IPS DF 4.7 (cell line): ENCODE results near the gene PTPRT.

Source experiments
- DNase-seq: peaks from one replicate; pipeline ENCODE4 v3.0.0-alpha.2; 2013; ENCODE audit warnings: low spot score; ENCODE audit errors: extremely low read depth

PTPRT gene

DNA sequence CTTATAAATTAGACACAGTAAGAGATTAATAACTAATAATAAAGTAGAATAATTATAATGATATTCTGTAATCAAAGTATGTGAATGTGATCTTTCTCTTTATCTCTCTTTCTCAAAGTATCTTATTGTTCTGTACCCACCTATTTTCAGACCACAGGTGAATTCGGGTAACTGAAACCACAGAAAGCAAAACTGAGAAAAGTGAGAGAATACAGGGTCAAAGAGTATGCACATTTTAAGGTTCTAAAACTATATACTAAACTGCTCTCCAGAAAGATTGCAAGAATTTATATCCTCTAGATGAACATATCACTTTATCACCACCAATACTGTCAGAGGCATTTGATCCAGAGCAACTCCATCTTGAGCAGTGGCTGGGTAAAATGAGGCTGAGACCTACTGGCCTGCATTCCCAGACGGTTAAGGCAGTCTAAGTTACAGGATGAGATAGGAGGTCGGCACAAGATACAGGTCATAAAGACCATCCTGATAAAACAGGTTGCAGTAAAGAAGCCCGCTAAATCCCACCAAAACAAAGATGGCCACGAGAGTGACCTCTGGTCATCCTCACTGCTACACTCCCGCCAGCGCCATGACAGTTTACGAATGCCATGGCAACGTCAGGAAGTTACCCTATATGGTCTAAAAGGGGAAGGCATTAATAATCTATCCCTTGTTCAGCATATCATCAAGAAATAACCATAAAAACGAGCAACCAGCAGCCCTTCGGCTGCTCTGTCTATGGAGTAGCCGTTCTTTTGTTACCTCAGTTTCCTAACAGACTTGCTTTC lies 211.3 kb downstream of the PTPRT start:
- no peak for DNase-seq

- DNase-seq: no peak
These were observed 213.7 kb downstream of the PTPRT start for GRCh38 chr20:42975974-42976373.

DNA sequence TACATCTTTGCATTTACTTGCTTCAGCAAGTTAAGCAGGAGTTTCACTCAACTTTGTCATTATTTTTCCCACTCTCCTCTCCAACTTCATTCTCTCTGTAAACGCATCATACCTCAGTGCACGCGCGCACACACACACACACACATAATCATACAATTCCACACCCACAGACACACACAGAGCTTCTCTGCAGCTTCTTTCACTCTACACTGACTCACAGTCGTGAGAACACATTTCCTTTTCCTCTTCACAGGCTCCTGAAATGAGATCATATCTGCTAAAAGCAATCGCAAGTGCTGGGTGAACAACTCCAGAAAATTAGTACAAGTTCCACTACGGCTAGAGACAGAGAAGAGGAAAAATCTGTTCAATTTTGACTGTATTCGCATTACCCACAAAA lies 215.4 kb downstream of the PTPRT start:
- DNase-seq: no peak

GRCh38 chr20:42972591-42972990 lies 217.1 kb downstream of the PTPRT start:
- DNase-seq: no peak

DNA sequence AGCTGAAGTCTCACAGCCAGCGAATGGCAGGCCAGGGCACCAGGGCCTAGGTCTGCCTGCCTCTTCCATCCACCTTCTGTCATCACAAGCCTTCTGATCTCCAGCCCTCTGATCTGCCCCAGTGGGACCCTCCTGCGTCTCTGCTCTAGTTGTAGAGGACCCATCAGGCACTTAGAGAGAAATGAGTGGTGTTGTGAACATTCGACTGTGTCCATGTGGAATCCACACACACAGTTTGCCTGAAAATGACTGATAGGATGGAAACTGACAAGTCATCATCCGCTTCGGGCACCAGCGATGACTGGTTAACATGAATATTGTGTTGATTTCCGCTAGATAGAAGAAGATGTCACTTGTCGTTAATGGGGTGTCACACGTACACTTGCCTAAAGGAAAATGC lies 221.0 kb downstream of the PTPRT start:
- no peak for DNase-seq

DNA sequence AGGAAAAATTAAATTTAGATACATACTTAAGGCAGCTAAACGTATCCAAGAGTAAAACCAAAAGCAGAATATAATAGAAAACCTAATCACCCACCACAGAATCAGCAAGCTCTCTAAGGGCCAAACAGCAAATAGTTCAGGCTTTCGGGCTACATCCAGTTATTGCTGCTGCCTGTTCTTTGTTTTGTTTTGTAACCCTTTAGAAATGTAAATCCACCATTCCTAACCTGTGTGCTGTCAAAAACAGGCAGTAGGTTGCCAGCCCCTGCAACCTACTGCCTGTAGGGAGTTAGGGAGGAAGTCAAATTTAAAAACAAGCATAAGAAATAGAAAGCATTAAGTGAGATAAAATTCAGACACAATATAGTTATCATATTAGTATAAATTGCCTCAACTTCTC lies 225.9 kb downstream of the PTPRT start:
- no peak for DNase-seq

- no peak for DNase-seq
These were observed 227.9 kb downstream of the PTPRT start for GRCh38 chr20:42961771-42962170.

GRCh38 chr20:42959996-42960395 lies 229.7 kb downstream of the PTPRT start:
- no peak for DNase-seq

DNA sequence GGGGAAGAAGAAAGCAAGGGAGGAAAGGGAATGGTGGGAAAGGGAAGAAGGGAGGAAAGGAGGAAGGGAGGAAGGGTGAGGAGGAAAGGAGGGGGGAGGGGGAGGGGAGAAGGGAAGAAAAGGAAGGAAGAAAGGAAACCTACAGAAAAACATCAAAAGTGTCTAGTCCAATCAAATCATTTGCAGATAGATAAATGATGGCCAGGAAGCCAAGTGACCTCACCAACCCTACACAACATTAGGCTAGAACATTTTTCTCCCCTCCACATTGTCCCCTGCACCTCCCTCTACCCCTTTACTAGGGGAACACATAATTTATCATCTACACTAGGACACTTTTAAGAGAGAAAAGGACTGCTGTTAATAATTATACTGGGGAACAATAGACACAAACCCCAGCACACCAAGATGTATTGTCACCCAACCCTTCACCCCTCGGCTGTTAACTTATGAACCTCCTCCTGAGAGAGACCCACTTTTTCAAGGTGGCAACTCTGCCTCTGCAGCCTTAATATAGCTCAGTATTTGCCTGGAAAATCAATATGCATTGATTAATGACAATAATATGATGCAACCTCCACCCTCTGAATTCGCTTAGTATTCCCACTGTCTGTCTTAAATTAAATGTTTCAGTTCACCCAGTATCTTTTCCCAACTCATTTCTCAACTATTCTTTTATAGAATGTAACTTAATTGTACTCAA lies 231.2 kb downstream of the PTPRT start:
- DNase-seq: no peak

DNA sequence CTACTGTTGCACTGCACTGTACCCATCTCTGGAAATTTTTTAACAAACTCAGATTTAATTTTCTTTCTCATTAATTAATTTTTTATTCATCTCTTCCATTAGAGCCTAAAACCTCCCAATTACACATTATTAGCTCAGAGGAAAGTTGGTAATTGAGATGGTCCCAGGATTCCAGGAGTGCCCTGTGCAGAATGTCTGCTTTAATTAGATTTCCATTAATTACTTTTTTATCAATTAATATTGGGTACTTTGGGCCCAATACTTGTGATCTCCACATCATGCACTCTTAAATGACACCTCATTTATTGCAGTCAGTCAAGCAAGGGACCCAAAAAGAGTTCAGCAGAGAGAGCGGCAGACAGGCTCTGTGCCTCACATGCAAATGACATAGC lies 232.0 kb downstream of the PTPRT start:
- DNase-seq: no peak

DNA sequence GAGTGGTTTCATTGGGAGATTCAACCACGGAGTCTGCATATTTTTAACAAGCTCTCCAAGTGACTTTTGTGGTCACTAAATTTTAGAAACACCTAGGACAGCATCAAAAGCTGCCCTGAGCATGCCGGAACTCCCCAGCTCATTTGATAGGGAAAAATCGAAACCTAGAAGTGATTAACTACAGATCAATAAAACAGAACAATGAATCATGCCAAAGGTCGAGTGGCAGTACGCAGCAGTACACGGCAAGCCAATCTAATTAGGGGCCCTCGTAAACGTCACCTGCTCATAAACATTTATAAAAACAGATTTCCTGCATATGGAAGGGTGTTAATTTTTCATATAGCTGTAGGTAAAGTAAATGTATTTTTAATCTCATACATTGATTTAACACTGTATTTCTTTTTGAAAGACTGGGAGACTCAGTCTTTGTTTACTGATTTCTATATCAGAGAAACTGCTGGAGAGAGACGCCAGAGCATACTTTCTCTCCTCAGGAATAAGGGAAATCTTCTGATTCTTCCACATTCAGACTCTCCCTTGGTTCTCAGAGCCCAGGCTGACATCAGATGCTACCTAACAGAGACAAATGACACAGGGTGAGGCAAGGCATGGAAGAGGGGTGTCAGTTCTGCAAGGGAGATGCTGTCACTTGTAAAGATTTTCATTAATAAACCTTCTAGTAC lies 232.5 kb downstream of the PTPRT start:
- DNase-seq: no peak

DNA sequence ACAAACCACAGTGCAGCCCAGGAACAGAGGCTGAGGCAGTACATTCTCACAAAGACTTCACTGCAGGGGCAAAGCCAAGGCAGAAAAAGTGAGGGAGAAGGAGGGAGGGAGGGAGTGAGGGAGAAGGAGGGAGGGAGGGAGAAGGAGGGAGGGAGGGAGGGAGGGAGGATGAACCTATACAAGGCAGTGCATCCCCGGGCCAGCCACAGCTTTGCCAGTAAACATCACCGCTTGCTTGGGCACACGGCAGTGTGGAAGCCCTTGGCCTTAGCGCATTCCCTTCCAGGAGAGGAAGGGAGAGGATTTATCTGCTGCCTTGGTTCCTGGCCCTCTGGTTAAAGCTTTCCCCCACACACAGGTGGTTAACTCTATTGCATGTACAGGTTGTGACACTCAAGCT lies 234.0 kb downstream of the PTPRT start:
- no peak for DNase-seq

DNA sequence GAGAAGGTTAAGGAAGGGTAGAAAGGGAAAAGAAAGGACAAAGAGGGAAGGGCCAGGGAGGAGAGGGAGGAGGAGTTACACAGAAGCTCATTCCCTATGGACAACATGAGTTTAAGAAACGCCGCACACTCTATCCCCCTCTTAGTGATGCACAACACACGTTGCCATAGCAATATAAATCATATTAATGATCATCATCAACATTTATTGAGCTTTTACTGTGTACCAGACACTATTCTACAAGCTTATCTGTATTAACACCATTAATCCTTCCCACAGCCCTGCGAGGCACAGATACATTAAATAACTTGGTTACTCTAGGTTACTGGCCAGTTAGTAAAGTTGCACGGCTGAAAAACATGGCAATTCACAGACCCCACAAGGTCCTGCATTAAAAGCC lies 234.8 kb downstream of the PTPRT start:
- no peak for DNase-seq

- DNase-seq: no peak
These were observed 239.8 kb downstream of the PTPRT start for GRCh38 chr20:42949950-42950349.

DNA sequence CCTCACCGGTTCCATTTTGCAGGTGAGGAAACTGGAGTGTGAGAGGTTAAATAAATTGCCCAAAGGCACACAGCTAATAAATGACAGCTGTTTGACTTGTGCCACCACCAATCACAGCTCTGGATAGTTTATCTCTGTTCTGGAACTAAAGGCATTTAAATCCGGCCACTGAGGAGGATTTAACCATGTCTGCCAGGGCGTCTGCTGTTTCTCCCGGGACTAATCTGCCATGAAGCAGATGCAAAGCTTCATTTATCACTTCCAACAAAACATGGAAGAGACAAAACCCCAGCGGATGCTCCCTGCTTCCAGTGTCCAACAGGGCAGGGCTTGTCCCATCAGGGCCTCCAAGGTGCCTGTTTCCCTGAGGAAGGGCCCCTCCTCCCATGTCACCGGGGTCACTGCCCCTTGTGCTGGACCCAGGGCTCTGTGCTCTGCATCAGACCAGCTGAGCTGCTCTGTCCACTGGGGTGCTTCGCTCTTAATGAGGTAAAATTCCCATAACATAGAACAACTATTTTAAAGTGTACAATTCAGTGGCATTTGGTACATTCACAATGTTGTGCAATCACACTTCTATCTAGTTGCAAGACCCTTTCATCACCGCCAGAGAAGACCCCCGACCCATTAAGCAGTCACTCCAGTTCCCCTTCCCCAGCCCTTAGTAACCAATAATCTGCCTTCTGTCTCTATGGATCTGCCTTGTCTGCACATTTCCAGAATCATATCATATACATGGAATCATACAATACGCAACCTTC lies 244.3 kb downstream of the PTPRT start:
- DNase-seq: no peak

DNA sequence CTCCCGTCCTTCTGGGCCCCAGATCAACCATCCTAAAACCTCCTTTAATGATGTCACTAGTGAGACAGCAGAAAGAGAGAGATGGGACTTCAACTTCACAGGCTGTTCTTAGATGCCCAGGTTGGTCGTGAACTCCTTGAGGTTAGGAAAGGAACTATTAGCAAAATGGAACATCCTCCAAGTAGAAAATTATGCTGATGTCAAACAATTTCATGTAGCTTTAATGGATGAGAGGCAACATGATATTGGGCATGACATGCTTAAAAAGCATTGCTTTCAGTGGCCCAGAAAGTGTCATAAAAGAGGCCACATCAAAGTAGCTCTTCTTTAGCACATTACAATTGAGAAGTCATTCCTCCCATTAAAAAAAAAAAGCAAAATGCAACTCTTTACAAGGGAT lies 248.1 kb downstream of the PTPRT start:
- no peak for DNase-seq

DNA sequence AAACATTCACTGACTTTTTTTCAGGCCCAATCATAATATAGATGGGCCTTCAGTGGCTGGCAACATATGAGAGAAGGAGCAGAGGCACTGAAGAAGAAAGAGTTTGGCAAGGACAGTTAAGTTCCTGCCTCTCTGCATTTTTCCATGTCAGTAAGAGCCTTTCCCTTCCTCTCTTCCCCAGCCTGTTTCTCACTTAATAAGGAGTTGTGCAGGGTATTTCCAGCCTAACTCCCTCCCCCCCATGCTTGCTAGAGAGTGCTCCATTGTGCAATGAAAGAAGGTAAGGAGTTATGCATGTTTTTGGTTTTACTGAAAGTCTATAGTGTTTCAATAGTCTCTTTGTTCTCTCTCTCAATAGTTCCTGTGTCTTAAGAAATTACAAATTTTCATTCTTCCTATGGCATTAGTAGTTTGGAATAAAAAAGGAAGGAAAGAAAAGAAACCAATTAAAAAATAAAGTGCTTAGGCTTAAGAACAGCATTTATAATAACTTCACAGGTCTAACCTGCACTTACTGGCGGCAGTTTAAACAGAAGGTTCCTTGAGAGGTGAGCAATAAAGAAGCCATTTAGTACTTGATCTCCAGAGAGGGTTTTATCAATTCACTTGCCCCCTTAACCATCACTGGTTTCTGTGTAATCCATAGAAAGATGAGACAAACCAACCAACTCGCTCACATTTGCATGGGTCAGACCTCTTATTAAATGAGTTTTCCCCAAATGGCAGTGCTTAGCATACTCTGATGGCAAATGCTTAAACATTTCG lies 251.1 kb downstream of the PTPRT start:
- DNase-seq: no peak

GRCh38 chr20:42936482-42936881 lies 253.2 kb downstream of the PTPRT start:
- DNase-seq: no peak

DNA sequence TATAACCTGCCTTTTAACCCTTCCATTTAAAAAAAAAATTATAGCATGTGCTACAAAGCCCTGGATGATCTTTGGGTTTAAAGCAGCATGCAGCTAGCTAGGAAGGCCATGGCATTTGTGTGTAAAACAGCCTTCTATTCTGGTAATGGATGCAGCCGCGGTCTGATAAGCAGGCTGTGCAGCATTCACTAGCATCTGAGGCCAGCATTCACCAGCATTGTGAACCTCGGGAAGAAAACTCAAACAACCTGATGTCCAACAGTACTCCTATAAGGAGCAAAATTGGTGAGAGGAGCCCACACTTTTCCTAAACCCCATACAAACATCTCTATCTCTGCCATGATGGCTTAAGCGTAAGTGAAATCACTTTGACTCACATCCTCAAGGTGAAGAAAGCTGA lies 265.5 kb downstream of the PTPRT start:
- no peak for DNase-seq

- no peak for DNase-seq
These were observed 266.3 kb downstream of the PTPRT start for GRCh38 chr20:42923348-42923918.

DNA sequence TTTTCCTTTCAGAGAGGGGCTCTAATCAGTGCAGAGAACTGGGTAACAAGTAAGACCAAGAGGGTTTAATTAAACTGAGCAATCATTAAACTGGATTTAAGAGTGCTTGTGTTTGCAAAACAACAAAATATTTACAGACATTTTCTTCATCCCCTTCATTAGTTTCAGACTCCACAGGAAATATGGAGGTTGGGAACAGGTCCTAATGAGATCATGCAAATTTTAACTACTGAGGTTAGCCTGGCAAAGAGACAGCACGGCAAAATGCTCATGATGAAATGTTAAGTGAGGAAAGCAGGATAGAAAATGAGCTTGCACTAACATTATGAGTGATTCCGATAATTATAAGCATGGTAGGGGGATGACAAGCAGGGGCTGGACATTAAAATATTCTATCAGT lies 268.9 kb downstream of the PTPRT start:
- DNase-seq: no peak
